HG03139 (cell line): ENCODE data around the gene PLXDC2.
"Not testable (repeated sequence)": the region's sequence is repeated elsewhere in the genome, so short reads cannot be mapped to it uniquely, and the experiment has no call there.

ENCODE experiments used
- ATAC-seq: cut with Tn5 transposase; IDR thresholded peaks from one replicate; pipeline ENCODE4 v1.9.1; 2021; ENCODE audit not compliant: unreplicated experiment

PLXDC2 gene

GRCh38 chr10:19816411-19817230 lies at the start of gene PLXDC2:
PLXDC2 (plus strand) TSS chr10:19816432.
- ATAC-seq = peak; percentile 41

DNA sequence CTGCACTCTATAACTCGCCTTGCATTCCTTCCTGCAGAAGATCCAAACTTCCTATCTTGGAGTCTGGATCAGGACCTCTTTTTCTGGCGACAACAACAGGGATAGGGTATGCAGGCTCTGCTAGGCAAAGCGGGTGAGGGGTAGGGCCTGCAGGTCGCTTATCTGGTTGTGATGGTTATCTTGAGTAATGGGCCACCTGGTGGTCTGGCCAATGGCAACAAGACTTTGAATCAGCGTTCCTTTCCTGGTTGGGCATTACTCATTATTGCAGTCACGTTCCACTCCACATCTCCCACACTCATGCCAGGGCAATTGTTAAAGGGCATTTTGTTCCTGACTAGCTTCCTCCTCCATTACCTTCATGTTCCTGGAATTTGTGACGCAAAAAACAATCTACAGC lies 48.4 kb upstream of the PLXDC2 start:
- ATAC-seq = no peak

GRCh38 chr10:19769826-19770225 lies 46.4 kb upstream of the PLXDC2 start:
- ATAC-seq = not testable (repeated sequence)

- ATAC-seq = no peak
Observed at GRCh38 chr10:19772972-19773371, 43.3 kb upstream of the PLXDC2 start.

DNA sequence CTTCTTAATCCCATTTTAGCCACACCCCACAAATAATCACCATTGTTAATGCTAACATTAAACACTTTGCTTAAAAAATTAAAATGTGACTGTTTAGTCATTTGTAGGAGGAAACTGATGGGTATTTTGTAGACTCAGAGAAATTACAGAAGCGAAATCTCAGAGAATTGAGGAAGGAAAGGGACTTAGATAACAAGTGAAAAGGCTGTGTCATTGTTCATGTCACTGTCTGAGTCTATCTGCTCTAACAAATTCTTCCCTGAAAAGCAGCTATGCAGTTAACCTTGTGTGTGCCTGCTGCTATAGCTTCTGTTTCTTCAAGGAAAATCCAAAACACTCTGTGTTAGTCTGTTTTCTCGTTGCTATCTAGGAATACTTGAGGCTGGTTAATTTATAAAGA lies 40.9 kb upstream of the PLXDC2 start:
- no peak for ATAC-seq

GRCh38 chr10:19777806-19778205 lies 38.4 kb upstream of the PLXDC2 start:
- ATAC-seq = no peak

- no peak for ATAC-seq
Observed at GRCh38 chr10:19778996-19779395, 37.2 kb upstream of the PLXDC2 start.

GRCh38 chr10:19782430-19783089 lies 33.7 kb upstream of the PLXDC2 start:
- no peak for ATAC-seq

GRCh38 chr10:19783721-19784120 lies 32.5 kb upstream of the PLXDC2 start:
- ATAC-seq = no peak

GRCh38 chr10:19785366-19785765 lies 30.9 kb upstream of the PLXDC2 start:
- ATAC-seq = no peak

DNA sequence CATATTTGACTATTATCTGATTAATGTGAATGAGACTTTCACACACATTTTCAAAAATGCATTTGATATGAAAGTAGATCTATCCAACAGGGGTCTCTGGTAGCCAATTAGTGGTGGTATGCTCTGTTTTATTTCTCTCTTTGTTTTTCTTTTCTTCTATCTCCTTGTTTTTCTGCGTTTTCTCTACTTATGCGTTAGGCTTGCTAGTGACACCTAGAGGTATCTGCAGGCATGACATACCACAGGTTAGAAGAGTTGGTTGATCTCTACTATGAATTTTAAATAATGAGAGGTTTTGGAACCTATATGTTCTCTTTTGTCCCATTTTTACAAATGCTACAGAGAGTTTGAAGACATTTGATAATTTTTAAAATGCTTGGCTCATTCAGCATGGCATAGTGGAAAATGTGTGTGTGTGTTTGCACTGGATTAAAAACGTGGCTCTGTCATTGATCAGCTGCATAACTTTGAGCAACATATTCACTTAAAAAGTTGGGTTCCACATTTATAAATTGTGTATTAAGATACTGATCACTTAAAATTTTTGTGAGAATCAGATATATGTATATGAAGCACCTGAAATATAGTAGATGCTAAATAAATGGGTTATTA lies 28.1 kb upstream of the PLXDC2 start:
- ATAC-seq = peak; percentile 72

GRCh38 chr10:19788902-19789301 lies 27.3 kb upstream of the PLXDC2 start:
- no peak for ATAC-seq

DNA sequence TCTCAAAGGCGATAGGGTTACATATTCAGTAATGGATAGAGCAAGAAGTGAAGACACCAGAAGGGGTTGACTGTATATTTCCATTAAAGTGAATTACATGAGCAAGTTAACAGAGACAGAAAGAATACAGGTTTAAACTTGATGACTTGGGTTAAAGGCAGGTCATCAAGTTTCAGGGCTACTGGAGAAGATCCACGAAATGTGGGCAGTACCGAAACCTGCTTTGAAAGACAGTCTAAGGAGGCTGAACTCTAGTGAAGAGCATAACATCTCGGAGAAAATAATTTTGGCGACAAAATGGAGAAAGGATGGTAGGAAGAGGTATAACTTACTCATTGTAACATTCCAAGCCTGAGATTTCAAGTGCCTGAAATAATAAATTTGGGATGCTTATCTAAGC lies 26.6 kb upstream of the PLXDC2 start:
- ATAC-seq = no peak

- ATAC-seq = no peak
Observed at GRCh38 chr10:19791032-19791431, 25.2 kb upstream of the PLXDC2 start.

GRCh38 chr10:19795684-19796083 lies 20.5 kb upstream of the PLXDC2 start:
- ATAC-seq = no peak

DNA sequence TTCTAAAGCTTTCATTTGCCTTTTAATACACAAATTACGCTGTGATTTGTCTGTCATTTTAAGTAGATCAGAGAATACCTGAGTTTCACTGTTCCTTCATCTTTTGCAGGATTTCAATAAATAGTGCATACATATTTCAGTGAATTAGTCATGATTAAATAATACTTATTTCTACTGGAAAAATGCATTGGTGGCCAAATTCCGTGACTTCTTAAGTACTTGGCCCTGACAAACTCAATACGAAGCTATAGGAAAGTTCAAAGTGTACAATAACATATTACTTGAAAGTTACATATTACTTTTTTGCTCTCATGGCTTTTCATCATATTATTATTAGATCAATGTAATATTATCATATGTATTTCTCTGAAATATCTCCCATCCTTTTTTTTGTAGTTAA lies 16.1 kb upstream of the PLXDC2 start:
- no peak for ATAC-seq

GRCh38 chr10:19801369-19801768 lies 14.9 kb upstream of the PLXDC2 start:
- ATAC-seq = no peak

- ATAC-seq = no peak
Observed at GRCh38 chr10:19803676-19804075, 12.6 kb upstream of the PLXDC2 start.

- no peak for ATAC-seq
Observed at GRCh38 chr10:19809481-19809880, 6.8 kb upstream of the PLXDC2 start.

GRCh38 chr10:19811540-19811939 lies 4.7 kb upstream of the PLXDC2 start:
- ATAC-seq = no peak

- no peak for ATAC-seq
Observed at GRCh38 chr10:19812976-19813375, 3.3 kb upstream of the PLXDC2 start.
